Sigmoid colon (tissue), 7 donors: ENCODE measurements around the gene MAU2. TPM values are rescaled to one million over a fixed set of nuclear protein-coding genes. Genes with fewer than 3 reads are reported as not detected.

Experiments used
- DNase-seq: peaks from one replicate; pipeline ENCODE4 v3.0.0-alpha.2; 2019
- H3K27ac ChIP-seq, 4 donors: fragments of 200-600 bp; sonication (generic); one replicate each; pipeline ENCODE4 v1.5.1; 2016 to 2019; ENCODE audit warnings: mild to moderate bottlenecking in 1 of 4
- H3K27me3 ChIP-seq, 3 donors: fragments of 200-600 bp; sonication (generic); one replicate each; pipeline ENCODE4 v1.5.1; 2019; ENCODE audit warnings: mild to moderate bottlenecking in 1 of 3
- H3K36me3 ChIP-seq, 4 donors: fragments of 200-600 bp; sonication (generic); one replicate each; pipeline ENCODE4 v1.5.1; 2016 to 2019
- H3K4me1 ChIP-seq, 4 donors: fragments of 200-600 bp; sonication (generic); one replicate each; pipeline ENCODE4 v1.5.1; 2017 to 2019
- H3K4me3 ChIP-seq, 4 donors: fragments of 200-600 bp; sonication (generic); one replicate each; pipeline ENCODE4 v1.5.1; 2017 to 2019; ENCODE audit warnings: mild to moderate bottlenecking in 2 of 4, moderate library complexity in 1 of 4
- H3K9me3 ChIP-seq, 4 donors: fragments of 200-600 bp in 3 of 4; sonication (generic) in 3 of 4; one replicate each; pipeline versions ENCODE4 v1.5.1 to v1.6.1; 2013 to 2019
- CTCF ChIP-seq, 4 experiments: fragments of 450-650 bp in 3 of 4; fragments of 200-600 bp in 1 of 4; IDR thresholded peaks; one replicate each; pipeline ENCODE4 v1.5.1; 2016 to 2019; ENCODE audit warnings: antibody characterized with exemption in 4 of 4, mild to moderate bottlenecking in 3 of 4, moderate library complexity in 2 of 4
- EP300 ChIP-seq, 4 donors: sonication (generic); formaldehyde crosslinking; IDR thresholded peaks; one replicate each; pipeline ENCODE4 v1.6.1; 2017; ENCODE audit warnings: antibody characterized with exemption in 4 of 4
- POLR2A ChIP-seq, 2 donors: fragments of 450-650 bp; IDR thresholded peaks; one replicate each; pipeline ENCODE4 v1.6.1; 2016; ENCODE audit warnings: antibody characterized with exemption in 2 of 2, mild to moderate bottlenecking in 2 of 2, moderate library complexity in 2 of 2
- POLR2AphosphoS5 ChIP-seq, 4 donors: sonication (generic); formaldehyde crosslinking; IDR thresholded peaks; one replicate each; pipeline ENCODE4 v1.6.1; 2017; ENCODE audit warnings: antibody characterized with exemption in 4 of 4
- WGBS, 2 donors: extraction: QIAGEN DNeasy Blood & Tissue Kit; methylation state at CpG; one replicate each; pipeline ENCODE4 v1.1.7; 2013; 5-methylcytosine and 5-hydroxymethylcytosine counted together
- intact Hi-C: fragments of 100-400 bp; cut with DNase I; formaldehyde crosslinking; loops from one replicate; pipeline ENCODE4 v1.15.1; 2023
- polyA plus RNA-seq, 3 donors: library from polyadenylated mRNA; stranded (reverse); fragments of 200-250 nt; gene quantifications; one replicate each; pipeline ENCODE4 v1.2.3, GENCODE V29; 2013
- total RNA-seq, 4 donors: library from RNA; depleted of rRNA; stranded (reverse); fragments of >200 nt; gene quantifications; one replicate each; pipeline ENCODE4 v1.1.0, GENCODE V29; 2016
- donor health status: healthy with polysubstance abuse.
- donor health status: Bipolar disorder and iron deficiency.
- donor health status: healthy.

Gene MAU2
- total and polyA plus RNA-seq, 7 donors: 7.8 to 94.4 (median 33.3) TPM

DNA sequence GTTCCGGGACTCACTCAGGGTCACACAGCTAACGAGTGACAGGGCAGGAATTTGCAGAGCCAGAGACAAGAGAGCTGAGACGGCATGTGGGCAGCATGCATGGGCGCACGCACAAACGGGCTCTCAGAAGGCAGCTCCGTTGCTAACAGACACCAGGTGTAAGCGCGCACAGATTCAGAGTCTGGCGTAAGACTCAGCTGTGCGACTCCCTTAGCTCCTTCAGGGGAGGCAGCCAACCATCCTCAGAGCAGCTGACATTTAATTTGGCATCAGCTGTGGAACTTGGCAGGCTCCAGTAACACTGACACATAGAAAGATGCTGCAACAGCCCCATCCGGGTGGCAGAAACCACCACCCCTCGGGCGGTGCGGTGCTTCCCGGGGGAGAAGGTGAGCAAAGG is 40.1 kb upstream of the MAU2 start:
- DNase-seq: no peak
- intact Hi-C loops: no loop called here
- H3K36me3 ChIP-seq: peaks cover 31 to 97% (median 55%) of the 10 kb centered on the region in 4 donors
- WGBS, 2 donors: 94 to 95% methylated on average over 16 of the region's 16 CpGs
- no peaks in the 10 kb centered on the region for H3K4me1 ChIP-seq
- H3K4me3 ChIP-seq: no peak overlapping the region
- H3K27me3 ChIP-seq: no peaks in the 10 kb centered on the region
- TF ChIP-seq CTCF (IDR thresholded peaks at IDR 0.05): no peak
- no peak for TF ChIP-seq POLR2AphosphoS5 (IDR thresholded peaks at IDR 0.05)
- TF ChIP-seq POLR2A (IDR thresholded peaks at IDR 0.05): no peak
- TF ChIP-seq EP300 (IDR thresholded peaks at IDR 0.05): no peak
- H3K9me3 ChIP-seq: no peaks in the 10 kb centered on the region
- H3K27ac ChIP-seq: no peak overlapping the region

DNA sequence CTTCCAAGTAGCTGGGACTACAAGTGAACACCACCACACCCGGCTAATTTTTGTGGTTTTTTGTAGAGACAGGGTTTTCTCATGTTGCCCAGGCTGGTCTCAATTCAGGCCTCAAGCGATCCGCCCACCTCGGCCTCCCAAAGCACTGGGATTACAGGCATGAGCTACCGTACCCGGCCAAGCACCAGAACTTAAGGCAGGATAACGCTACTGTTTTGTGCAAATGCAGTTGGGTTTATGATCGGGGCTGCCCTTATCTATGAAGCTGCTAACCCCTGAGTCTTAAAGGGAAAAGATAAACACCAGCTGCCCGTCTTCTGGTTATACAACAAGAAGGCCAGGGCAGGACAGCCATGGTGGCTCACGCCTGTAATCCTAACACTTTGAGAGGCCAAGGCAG is 34.9 kb upstream of the MAU2 start:
- H3K9me3 ChIP-seq: no peaks in the 10 kb centered on the region
- H3K27me3 ChIP-seq: no peaks in the 10 kb centered on the region
- TF ChIP-seq EP300 (IDR thresholded peaks at IDR 0.05) (no peak), POLR2A (IDR thresholded peaks at IDR 0.05) (no peak), CTCF (IDR thresholded peaks at IDR 0.05) (no peak), POLR2AphosphoS5 (IDR thresholded peaks at IDR 0.05) (no peak)
- H3K36me3 ChIP-seq: peaks cover 0 to 91% (median 24%) of the 10 kb centered on the region in 4 donors
- no peak overlapping the region for H3K27ac ChIP-seq
- H3K4me3 ChIP-seq: no peak overlapping the region
- intact Hi-C loops: no loop called here
- 94 to 96% methylated on average over 10 of the region's 10 CpGs for WGBS, 2 donors
- H3K4me1 ChIP-seq: no peaks in the 10 kb centered on the region
- no peak for DNase-seq

GRCh38 chr19:19292607-19293006 is 28.0 kb upstream of the MAU2 start:
- Histone ChIP-seq H3K4me3 (no peak overlapping the region), H3K27me3 (no peaks in the 10 kb centered on the region), H3K27ac (no peak overlapping the region), H3K4me1 (no peaks in the 10 kb centered on the region), H3K36me3 (peaks cover 7 to 79% (median 14%) of the 10 kb centered on the region in 4 donors), H3K9me3 (peaks cover 0 to 5% (median 0%) of the 10 kb centered on the region in 4 donors)
- WGBS, 2 donors: 96 to 99% methylated on average over 5 of the region's 5 CpGs
- DNase-seq: no peak
- TF ChIP-seq CTCF (IDR thresholded peaks at IDR 0.05): no peak
- intact Hi-C loops: no loop called here

DNA sequence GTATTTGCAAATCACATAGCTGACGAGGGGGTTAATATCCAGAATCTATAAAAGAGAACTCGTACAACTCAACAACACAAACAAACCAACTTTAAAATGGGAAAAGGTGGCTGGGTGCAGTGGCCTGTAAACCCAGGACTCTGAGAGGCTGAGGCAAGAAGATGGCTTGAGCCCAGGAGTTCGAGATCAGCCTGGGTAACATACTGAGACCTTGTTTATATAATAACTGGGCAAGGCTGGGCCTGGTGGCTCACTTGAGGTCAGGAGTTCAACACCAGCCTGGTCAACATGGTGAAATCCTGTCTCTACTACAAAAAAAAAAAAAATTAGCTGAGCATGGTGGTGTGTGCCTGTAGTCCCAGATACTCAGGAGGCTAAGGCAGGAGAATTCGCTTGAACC is 25.7 kb upstream of the MAU2 start:
- Histone ChIP-seq H3K9me3 (peaks cover 0 to 5% (median 0%) of the 10 kb centered on the region in 4 donors), H3K27me3 (no peaks in the 10 kb centered on the region), H3K4me1 (no peaks in the 10 kb centered on the region), H3K36me3 (peaks cover 7 to 58% (median 14%) of the 10 kb centered on the region in 4 donors), H3K4me3 (no peak overlapping the region), H3K27ac (no peak overlapping the region)
- 90% methylated on average over 4 of the region's 4 CpGs for WGBS, 2 donors
- DNase-seq: no peak
- intact Hi-C loops: no loop called here
- TF ChIP-seq EP300 (IDR thresholded peaks at IDR 0.05) (no peak), POLR2A (IDR thresholded peaks at IDR 0.05) (no peak), CTCF (IDR thresholded peaks at IDR 0.05) (no peak), POLR2AphosphoS5 (IDR thresholded peaks at IDR 0.05) (no peak)

GRCh38 chr19:19296953-19297689 is 23.5 kb upstream of the MAU2 start:
- no peak for DNase-seq
- Histone ChIP-seq H3K4me3 (no peak overlapping the region), H3K9me3 (peaks cover 0 to 5% (median 0%) of the 10 kb centered on the region in 4 donors), H3K4me1 (no peaks in the 10 kb centered on the region), H3K36me3 (peaks cover 13 to 70% (median 29%) of the 10 kb centered on the region in 4 donors), H3K27ac (no peak overlapping the region), H3K27me3 (no peaks in the 10 kb centered on the region)
- WGBS, 2 donors: 93 to 95% methylated on average over 19 of the region's 19 CpGs
- intact Hi-C loops: no loop called here
- no peak for TF ChIP-seq CTCF (IDR thresholded peaks at IDR 0.05)
- TF ChIP-seq POLR2AphosphoS5 (IDR thresholded peaks at IDR 0.05): no peak
- no peak for TF ChIP-seq POLR2A (IDR thresholded peaks at IDR 0.05)
- no peak for TF ChIP-seq EP300 (IDR thresholded peaks at IDR 0.05)
